ENCODE results near the gene ACTR6.

DNA sequence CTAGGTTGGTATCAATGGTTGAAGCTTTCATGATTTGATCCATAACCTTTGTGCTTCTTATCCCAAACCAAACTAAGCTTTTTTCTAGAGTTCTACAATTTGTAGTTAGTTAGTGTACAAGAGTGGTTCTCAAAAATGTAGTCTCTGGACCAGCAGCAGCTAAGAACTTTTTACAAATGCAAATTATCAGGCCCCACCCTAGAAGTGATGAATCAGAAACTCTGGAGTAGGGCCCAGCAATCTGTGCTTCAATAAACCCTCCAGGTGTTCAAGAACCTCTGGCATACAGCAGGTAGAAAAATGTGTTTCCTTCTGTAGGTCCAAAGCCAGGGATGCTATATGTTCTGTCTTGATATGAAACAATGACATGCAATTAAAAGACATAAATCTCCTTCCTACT, 26.1 kb upstream of the ACTR6 start:
- TF ChIP-seq, protein P1, sequence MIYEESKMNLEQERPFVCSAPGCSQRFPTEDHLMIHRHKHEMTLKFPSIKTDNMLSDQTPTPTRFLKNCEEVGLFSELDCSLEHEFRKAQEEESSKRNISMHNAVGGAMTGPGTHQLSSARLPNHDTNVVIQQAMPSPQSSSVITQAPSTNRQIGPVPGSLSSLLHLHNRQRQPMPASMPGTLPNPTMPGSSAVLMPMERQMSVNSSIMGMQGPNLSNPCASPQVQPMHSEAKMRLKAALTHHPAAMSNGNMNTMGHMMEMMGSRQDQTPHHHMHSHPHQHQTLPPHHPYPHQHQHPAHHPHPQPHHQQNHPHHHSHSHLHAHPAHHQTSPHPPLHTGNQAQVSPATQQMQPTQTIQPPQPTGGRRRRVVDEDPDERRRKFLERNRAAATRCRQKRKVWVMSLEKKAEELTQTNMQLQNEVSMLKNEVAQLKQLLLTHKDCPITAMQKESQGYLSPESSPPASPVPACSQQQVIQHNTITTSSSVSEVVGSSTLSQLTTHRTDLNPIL (CRISPR knock-in tag; IDR thresholded peaks at IDR 0.05; ENCODE audit: low read depth): no peak
- TF ChIP-seq, protein P2, sequence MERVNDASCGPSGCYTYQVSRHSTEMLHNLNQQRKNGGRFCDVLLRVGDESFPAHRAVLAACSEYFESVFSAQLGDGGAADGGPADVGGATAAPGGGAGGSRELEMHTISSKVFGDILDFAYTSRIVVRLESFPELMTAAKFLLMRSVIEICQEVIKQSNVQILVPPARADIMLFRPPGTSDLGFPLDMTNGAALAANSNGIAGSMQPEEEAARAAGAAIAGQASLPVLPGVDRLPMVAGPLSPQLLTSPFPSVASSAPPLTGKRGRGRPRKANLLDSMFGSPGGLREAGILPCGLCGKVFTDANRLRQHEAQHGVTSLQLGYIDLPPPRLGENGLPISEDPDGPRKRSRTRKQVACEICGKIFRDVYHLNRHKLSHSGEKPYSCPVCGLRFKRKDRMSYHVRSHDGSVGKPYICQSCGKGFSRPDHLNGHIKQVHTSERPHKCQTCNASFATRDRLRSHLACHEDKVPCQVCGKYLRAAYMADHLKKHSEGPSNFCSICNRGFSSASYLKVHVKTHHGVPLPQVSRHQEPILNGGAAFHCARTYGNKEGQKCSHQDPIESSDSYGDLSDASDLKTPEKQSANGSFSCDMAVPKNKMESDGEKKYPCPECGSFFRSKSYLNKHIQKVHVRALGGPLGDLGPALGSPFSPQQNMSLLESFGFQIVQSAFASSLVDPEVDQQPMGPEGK (CRISPR knock-in tag; IDR thresholded peaks at IDR 0.05; ENCODE audit: borderline replicate concordance): no peak
- TF ChIP-seq RARB (CRISPR knock-in tag; IDR thresholded peaks at IDR 0.05) (no peak), ARNTL (CRISPR knock-in tag; IDR thresholded peaks at IDR 0.05; ENCODE audit: borderline replicate concordance, low read depth) (no peak), ZNF70 (CRISPR knock-in tag; IDR thresholded peaks at IDR 0.05) (no peak), ZNF565 (CRISPR knock-in tag; conservative IDR thresholded peaks at IDR 0.05; ENCODE audit: low read depth) (no peak), CSDC2 (CRISPR knock-in tag; IDR thresholded peaks at IDR 0.05) (no peak)
